ENCODE data around the gene HLA-DPB1.

Gene HLA-DPB1

GRCh38 chr6:33078919-33079521, 3.2 kb downstream of the HLA-DPB1 start:
- H3K27me3 ChIP-seq (ENCODE audit: low read depth, low read length), result no peaks in the 10 kb centered on the region
- peaks cover 28% of the 10 kb centered on the region for H3K4me1 ChIP-seq (ENCODE audit: low read length)
- no peaks in the 10 kb centered on the region for H3K9me3 ChIP-seq (ENCODE audit: insufficient read depth, low read length)
- H3K36me3 ChIP-seq (replicated peaks; ENCODE audit: low read depth, low read length), result peaks cover 27% of the 10 kb centered on the region
- H2AFZ ChIP-seq (ENCODE audit: low read depth, low read length), result no peak overlapping the region
- H3K27ac ChIP-seq (ENCODE audit: low read length), result no peak overlapping the region
- H3K79me2 ChIP-seq (ENCODE audit: low read length), result peaks cover 71% of the 10 kb centered on the region
- TF ChIP-seq CTCF (IDR thresholded peaks at IDR 0.05; ENCODE audit: low read depth, low read length), result no peak
- TF ChIP-seq EZH2phosphoT487 (IDR thresholded peaks at IDR 0.05; ENCODE audit: low read depth), result no peak
- H4K20me1 ChIP-seq (ENCODE audit: insufficient read depth, low read length), result peaks cover 34% of the 10 kb centered on the region
- H3K4me3 ChIP-seq (ENCODE audit: low read length), result no peak overlapping the region
- H3K4me2 ChIP-seq (ENCODE audit: low read length), result no peak overlapping the region
- no peak overlapping the region for H3K9ac ChIP-seq (ENCODE audit: low read length)

DNA sequence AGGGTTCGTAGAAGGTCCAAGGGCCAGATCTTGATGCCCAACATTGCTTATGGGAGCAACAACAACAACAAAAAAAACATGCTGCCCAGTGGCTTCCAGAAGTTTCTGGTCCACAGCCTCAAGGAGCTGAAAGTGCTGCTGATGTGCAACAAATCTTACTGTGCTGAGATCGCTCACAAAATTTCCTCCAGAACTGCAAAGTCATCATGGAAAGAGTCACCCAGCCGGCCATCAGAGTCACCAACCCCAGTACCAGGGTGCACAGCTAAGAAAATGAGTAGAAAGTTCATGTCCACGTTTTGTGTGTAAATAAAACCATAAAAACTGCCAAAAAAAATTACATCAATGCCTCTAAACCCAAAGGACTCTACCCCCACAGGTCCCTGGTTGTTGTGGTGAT, 3.8 kb downstream of the HLA-DPB1 start:
- H3K4me3 ChIP-seq (ENCODE audit: low read length), result no peak overlapping the region
- TF ChIP-seq EZH2phosphoT487 (IDR thresholded peaks at IDR 0.05; ENCODE audit: low read depth), result no peak
- TF ChIP-seq CTCF (IDR thresholded peaks at IDR 0.05; ENCODE audit: low read depth, low read length), result no peak
- peaks cover 70% of the 10 kb centered on the region for H3K79me2 ChIP-seq (ENCODE audit: low read length)
- no peaks in the 10 kb centered on the region for H3K9me3 ChIP-seq (ENCODE audit: insufficient read depth, low read length)
- no peak overlapping the region for H3K4me2 ChIP-seq (ENCODE audit: low read length)
- H3K9ac ChIP-seq (ENCODE audit: low read length), result no peak overlapping the region
- H3K27ac ChIP-seq (ENCODE audit: low read length), result no peak overlapping the region
- peaks cover 34% of the 10 kb centered on the region for H4K20me1 ChIP-seq (ENCODE audit: insufficient read depth, low read length)
- H3K36me3 ChIP-seq (replicated peaks; ENCODE audit: low read depth, low read length), result peaks cover 27% of the 10 kb centered on the region
- H2AFZ ChIP-seq (ENCODE audit: low read depth, low read length), result no peak overlapping the region
- H3K27me3 ChIP-seq (ENCODE audit: low read depth, low read length), result no peaks in the 10 kb centered on the region
- peaks cover 23% of the 10 kb centered on the region for H3K4me1 ChIP-seq (ENCODE audit: low read length)

DNA sequence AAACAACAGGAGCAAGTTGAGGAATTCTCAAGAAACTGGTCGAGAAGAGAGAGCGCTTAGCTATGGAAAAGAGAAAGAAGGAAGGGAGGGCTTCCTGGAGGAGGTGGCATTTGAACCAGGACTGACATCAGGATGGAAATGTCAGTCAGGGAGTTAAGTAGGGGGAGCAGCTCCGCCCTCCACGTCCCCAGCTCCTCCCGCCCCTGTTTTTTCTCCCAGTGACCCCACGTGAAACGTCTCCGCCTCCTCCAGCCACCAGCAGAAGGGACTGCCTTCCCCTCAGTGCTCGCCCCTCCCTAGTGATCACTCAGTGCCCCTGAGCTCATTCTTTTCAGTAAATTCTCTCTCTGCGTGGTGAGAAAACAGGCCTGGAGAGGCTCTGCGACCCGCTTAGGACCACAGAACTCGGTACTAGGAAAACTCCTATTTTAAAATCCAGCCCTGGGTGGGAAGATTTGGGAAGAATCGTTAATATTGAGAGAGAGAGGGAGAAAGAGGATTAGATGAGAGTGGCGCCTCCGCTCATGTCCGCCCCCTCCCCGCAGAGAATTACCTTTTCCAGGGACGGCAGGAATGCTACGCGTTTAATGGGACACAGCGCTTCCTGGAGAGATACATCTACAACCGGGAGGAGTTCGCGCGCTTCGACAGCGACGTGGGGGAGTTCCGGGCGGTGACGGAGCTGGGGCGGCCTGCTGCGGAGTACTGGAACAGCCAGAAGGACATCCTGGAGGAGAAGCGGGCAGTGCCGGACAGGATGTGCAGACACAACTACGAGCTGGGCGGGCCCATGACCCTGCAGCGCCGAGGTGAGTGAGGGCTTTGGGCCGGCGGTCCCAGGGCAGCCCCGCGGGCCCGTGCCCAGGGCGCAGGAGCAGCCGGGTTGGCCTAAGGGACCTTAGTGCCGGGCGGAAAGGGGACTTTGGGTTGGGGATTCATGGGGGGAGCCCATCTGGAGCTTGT, 4.6 kb downstream of the HLA-DPB1 start:
- no peak overlapping the region for H3K4me2 ChIP-seq (ENCODE audit: low read length)
- H3K9ac ChIP-seq (ENCODE audit: low read length), result no peak overlapping the region
- peaks cover 15% of the 10 kb centered on the region for H3K4me1 ChIP-seq (ENCODE audit: low read length)
- H2AFZ ChIP-seq (ENCODE audit: low read depth, low read length), result no peak overlapping the region
- peaks cover 66% of the 10 kb centered on the region for H3K79me2 ChIP-seq (ENCODE audit: low read length)
- no peak for TF ChIP-seq EZH2phosphoT487 (IDR thresholded peaks at IDR 0.05; ENCODE audit: low read depth)
- TF ChIP-seq CTCF (IDR thresholded peaks at IDR 0.05; ENCODE audit: low read depth, low read length), result no peak
- H4K20me1 ChIP-seq (ENCODE audit: insufficient read depth, low read length), result peaks cover 34% of the 10 kb centered on the region
- H3K27ac ChIP-seq (ENCODE audit: low read length), result no peak overlapping the region
- H3K27me3 ChIP-seq (ENCODE audit: low read depth, low read length), result no peaks in the 10 kb centered on the region
- H3K9me3 ChIP-seq (ENCODE audit: insufficient read depth, low read length), result no peaks in the 10 kb centered on the region
- peaks cover 31% of the 10 kb centered on the region for H3K36me3 ChIP-seq (replicated peaks; ENCODE audit: low read depth, low read length)
- H3K4me3 ChIP-seq (ENCODE audit: low read length), result no peak overlapping the region

DNA sequence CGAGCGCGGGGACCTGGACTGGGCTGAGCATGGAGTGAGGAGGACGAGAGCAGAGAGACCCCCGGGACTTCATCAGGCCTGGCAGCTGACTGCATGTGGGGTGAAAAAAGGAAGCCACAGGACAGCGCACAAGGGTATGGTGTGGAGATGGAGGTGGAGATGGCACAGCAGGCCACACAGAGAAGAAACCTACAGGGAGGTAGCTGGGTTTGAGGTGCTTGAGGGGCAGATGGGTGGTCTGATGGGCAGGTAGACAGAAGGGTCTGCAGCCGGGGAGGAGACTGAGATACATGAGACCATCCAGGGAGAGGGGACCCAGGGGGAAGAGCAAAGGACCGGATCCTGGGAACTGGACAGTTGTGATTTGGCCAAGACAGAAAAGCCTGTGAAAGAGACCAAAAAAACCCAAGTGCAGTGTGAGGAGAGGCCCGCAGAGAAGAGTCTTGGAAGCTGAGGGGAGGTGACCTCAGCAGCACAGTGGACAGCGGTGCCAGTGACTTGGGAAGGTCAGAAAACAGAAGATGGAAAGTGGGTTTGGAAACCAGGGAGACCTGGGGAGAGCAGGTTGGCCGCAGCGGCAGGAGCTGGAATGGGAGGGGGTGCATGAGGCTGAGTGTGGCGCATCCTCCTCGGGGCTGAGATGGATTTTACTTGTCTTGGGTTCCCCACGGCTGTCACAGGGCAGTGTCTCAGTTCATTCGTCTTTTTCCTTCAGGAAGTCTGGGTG, 5.5 kb downstream of the HLA-DPB1 start:
- no peak for TF ChIP-seq CTCF (IDR thresholded peaks at IDR 0.05; ENCODE audit: low read depth, low read length)
- no peak for TF ChIP-seq EZH2phosphoT487 (IDR thresholded peaks at IDR 0.05; ENCODE audit: low read depth)
- peaks cover 59% of the 10 kb centered on the region for H3K79me2 ChIP-seq (ENCODE audit: low read length)
- H2AFZ ChIP-seq (ENCODE audit: low read depth, low read length), result no peak overlapping the region
- no peak overlapping the region for H3K4me3 ChIP-seq (ENCODE audit: low read length)
- H3K27ac ChIP-seq (ENCODE audit: low read length), result no peak overlapping the region
- H3K36me3 ChIP-seq (replicated peaks; ENCODE audit: low read depth, low read length), result peaks cover 33% of the 10 kb centered on the region
- peaks cover 14% of the 10 kb centered on the region for H3K4me1 ChIP-seq (ENCODE audit: low read length)
- no peak overlapping the region for H3K4me2 ChIP-seq (ENCODE audit: low read length)
- H3K9ac ChIP-seq (ENCODE audit: low read length), result no peak overlapping the region
- H3K27me3 ChIP-seq (ENCODE audit: low read depth, low read length), result no peaks in the 10 kb centered on the region
- H3K9me3 ChIP-seq (ENCODE audit: insufficient read depth, low read length), result no peaks in the 10 kb centered on the region
- H4K20me1 ChIP-seq (ENCODE audit: insufficient read depth, low read length), result peaks cover 34% of the 10 kb centered on the region

All from OCI-LY3 (cell line).